Uterus (tissue), 2 donors: ENCODE results near the gene ISCU.
"Not testable (repeated sequence)": the region's sequence is repeated elsewhere in the genome, so short reads cannot be mapped to it uniquely, and the experiment has no call there.

Source experiments
- CTCF ChIP-seq, 4 experiments: fragments of 200-600 bp in 2 of 4; fragments of 450-650 bp in 2 of 4; sonication (generic) in 2 of 4; IDR thresholded peaks; one replicate each; pipeline ENCODE4 v1.5.1; 2016 to 2019; ENCODE audit warnings: antibody characterized with exemption in 4 of 4, mild to moderate bottlenecking in 2 of 4, moderate library complexity in 1 of 4
- POLR2A ChIP-seq, 2 donors: fragments of 450-650 bp; IDR thresholded peaks; one replicate each; pipeline ENCODE4 v1.6.1; 2016; ENCODE audit warnings: antibody characterized with exemption in 2 of 2, mild to moderate bottlenecking in 1 of 2, moderate library complexity in 1 of 2

DNA sequence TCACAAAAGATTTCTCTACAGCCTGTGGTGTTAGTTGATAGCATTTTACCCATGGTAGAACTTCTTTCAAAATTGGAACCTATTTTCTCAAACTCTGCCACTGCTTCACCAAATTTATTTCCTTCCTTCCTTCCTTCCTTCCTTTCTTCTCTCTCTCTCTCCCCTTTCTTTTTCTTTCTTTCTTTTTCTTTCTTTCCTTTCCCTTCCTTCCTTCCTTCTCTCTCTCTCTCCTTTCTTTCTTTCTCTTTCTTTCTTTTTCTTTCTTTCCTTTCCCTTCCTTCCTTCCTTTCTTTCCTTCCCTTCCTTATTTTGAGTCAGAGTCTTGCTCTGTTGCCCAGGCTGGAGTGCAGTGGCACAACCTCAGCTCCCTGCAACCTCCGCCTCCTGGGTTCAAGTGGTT lies 11.9 kb downstream of the ISCU start:
- not testable (repeated sequence) for TF ChIP-seq CTCF, POLR2A (IDR thresholded peaks at IDR 0.05)
